Mucosa of descending colon (tissue), 3 donors: ENCODE data around the gene OPRD1. TPM values are rescaled to one million over a fixed set of nuclear protein-coding genes. Genes with fewer than 3 reads are reported as not detected.

Source experiments
- ATAC-seq: fragments of 200-7000 bp; cut with Tn5 transposase; one replicate; pipeline ENCODE4 v1.9.1; 2020; ENCODE audit warnings: mild to moderate bottlenecking, moderate library complexity
- DNase-seq, 3 donors: peaks; one replicate each; pipeline ENCODE4 v3.0.0-alpha.2; 2020
- H3K36me3 ChIP-seq: fragments of 200-600 bp; one replicate; pipeline ENCODE4 v1.8.0; 2021; ENCODE audit warnings: low read depth, mild to moderate bottlenecking
- H3K4me1 ChIP-seq: fragments of 200-600 bp; one replicate; pipeline ENCODE4 v1.8.0; 2021; ENCODE audit warnings: low read depth, mild to moderate bottlenecking
- H3K4me3 ChIP-seq: fragments of 200-600 bp; one replicate; pipeline ENCODE4 v1.8.0; 2021; ENCODE audit warnings: mild to moderate bottlenecking
- H3K9me3 ChIP-seq: fragments of 200-600 bp; one replicate; pipeline ENCODE4 v1.8.0; 2021; ENCODE audit warnings: mild to moderate bottlenecking
- CTCF ChIP-seq: fragments of 200-600 bp; IDR thresholded peaks from one replicate; pipeline ENCODE4 v1.8.0; 2022; ENCODE audit warnings: antibody characterized with exemption, mild to moderate bottlenecking
- intact Hi-C, 2 donors: fragments of 100-400 bp; cut with DNase I in 1 of 2; cut with micrococcal nuclease in 1 of 2; formaldehyde crosslinking; loops; one replicate each; pipeline versions ENCODE4 v1.11.0 to v1.11.1; 2022; cut with DNase I, micrococcal nuclease
- total RNA-seq, 3 donors: library from RNA; stranded (reverse); fragmentation: NEBNext Ultra II Directional in 2 of 3; extraction: Animal tissue kit (Norgen Biotek cat#: 25700) in 2 of 3; gene quantifications; one replicate each; pipeline versions ENCODE4 v1.2.1 to v1.2.4, GENCODE V29; 2021 to 2023
- donor health status: DM: no; HTN: no; CAD: no; lungs with moderate emphysema.
- donor health status: DM: no; HTN: no; CAD: no.
- donor health status: DM: no; HTN: yes; CAD: no.

The OPRD1 gene
- total RNA-seq, 3 donors from 2014 or later, result 0.06 to 1.1 (median 0.48) TPM

DNA sequence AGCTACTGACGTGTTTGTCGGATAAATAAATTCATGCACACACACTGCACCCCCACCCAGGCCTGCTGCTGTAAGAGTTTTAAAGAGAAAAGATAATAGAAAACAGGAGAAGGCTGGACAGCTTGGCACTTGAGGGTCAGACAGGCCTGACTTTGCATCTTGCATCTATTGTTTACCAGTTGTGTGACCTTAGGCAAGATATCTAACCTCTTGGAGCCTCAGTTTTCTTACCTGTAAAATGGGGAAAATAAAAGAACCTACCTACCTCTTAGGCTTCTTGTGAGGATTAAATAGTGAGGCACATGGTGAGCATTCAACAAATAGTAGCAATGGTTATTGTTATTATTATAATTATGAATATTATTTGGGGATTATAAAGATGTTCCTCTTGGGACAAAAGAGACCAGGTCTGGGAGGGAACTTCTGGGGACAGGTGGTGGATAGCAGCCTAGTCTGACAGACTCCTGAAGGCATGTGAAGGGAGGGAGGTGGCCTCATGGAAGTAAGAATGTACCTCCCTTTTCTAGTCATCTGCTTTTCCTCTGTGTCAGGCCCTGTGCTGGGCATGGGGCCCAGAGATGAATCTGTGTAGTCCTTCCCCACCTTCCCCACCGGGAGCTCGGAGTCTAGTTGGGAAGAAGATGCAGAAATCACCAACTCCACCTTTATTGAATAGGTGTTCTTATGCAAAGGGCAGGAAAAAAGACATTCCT, 84.1 kb downstream of the OPRD1 start:
- Histone ChIP-seq H3K4me1 (no peaks in the 10 kb centered on the region), H3K4me3 (no peak overlapping the region), H3K36me3 (no peaks in the 10 kb centered on the region), H3K9me3 (no peaks in the 10 kb centered on the region)
- intact Hi-C loops, result no loop called here
- DNase-seq, result no peak
- no peak for ATAC-seq
- no peak for TF ChIP-seq CTCF

DNA sequence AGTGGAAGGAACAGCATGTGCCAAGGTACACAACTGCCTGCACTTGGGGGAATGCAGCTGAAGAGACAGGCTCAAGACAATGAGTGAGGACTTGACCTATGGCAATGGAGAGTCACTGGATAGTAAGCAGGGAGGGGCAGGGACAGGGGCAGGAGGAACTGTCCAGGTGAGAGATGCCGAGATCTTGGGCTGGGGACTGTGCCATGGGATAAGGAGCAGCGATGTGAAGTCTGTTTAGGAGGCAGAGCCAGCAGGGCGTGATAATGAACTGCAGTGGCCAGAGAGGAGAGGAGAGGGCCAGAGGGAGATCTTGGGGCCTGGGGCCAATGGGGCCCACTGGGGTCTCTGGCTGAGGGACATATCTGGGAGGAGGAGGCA, 84.6 kb downstream of the OPRD1 start:
- intact Hi-C loops, result no loop called here
- ATAC-seq, result no peak
- no peak for TF ChIP-seq CTCF

DNA sequence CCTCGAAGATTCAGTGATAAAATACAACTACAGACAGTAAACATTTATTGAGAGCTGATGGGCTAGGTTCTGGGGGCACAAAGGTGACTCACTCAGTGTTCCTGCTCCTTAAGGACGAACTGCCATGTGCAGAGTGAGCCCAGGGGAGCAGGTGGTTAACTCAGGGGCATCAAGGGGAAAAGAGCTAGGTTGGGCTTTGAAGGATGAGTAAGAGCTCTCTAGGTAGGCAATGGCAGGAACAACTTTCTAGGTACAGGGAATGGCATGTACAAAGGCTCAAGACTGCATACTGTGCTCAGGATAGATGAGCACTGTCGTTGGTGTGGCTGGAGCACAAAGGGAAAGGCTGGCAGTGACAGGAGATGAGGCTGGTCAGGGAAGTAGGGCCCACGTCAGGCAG, 85.8 kb downstream of the OPRD1 start:
- no peak overlapping the region for H3K4me3 ChIP-seq
- no peaks in the 10 kb centered on the region for H3K4me1 ChIP-seq
- intact Hi-C loops, result no loop called here
- no peak for DNase-seq
- no peak for ATAC-seq
- no peak for TF ChIP-seq CTCF
- no peaks in the 10 kb centered on the region for H3K36me3 ChIP-seq
- no peaks in the 10 kb centered on the region for H3K9me3 ChIP-seq

More for the DNA sequence above, 84.6 kb downstream of the OPRD1 start:
- no peaks in the 10 kb centered on the region for H3K36me3 ChIP-seq
- no peaks in the 10 kb centered on the region for H3K4me1 ChIP-seq
- no peak for DNase-seq
- no peaks in the 10 kb centered on the region for H3K9me3 ChIP-seq
- no peak overlapping the region for H3K4me3 ChIP-seq

GRCh38 chr1:28898405-28898881, 86.5 kb downstream of the OPRD1 start:
- Histone ChIP-seq H3K4me3 (no peak overlapping the region), H3K9me3 (no peaks in the 10 kb centered on the region), H3K4me1 (no peaks in the 10 kb centered on the region), H3K36me3 (no peaks in the 10 kb centered on the region)
- ATAC-seq (no peak), DNase-seq (no peak)
- no peak for TF ChIP-seq CTCF
- intact Hi-C loops, result no loop called here

DNA sequence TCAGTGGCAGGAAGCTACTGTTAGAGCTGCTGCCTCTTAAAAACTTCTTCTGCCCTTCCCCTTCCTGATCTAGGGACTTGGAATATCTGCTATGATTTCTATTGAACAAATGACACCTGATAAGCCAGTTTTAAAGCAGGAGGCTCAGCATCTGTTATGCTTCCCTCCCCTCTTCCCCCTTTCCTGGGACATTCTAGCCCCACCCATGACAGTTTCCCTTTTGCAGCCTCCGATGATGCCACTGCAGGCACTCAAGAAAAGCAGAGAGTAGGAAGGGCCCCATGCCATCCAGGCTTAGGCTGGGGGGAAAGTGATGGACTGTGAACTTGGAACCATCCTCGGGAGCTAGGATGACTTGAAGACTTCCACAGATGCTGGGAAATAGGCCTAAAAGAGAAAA, 87.3 kb downstream of the OPRD1 start:
- no peak for TF ChIP-seq CTCF
- no peaks in the 10 kb centered on the region for H3K36me3 ChIP-seq
- peaks cover 2% of the 10 kb centered on the region for H3K9me3 ChIP-seq
- DNase-seq, result no peak
- intact Hi-C loops, result no loop called here
- ATAC-seq, result no peak
- H3K4me1 ChIP-seq, result no peaks in the 10 kb centered on the region
- no peak overlapping the region for H3K4me3 ChIP-seq
